ENCODE measurements around the gene OR13C2.
"Not testable (repeated sequence)": the region's sequence is repeated elsewhere in the genome, so short reads cannot be mapped to it uniquely, and the experiment has no call there.

OR13C2 gene

GRCh38 chr9:104605527-104605926, at the start of gene OR13C2:
OR13C2 (minus strand) TSS chr9:104605627; CDS start chr9:104605627, 0 bp downstream.
- DNase-seq, result not testable (repeated sequence)

DNA sequence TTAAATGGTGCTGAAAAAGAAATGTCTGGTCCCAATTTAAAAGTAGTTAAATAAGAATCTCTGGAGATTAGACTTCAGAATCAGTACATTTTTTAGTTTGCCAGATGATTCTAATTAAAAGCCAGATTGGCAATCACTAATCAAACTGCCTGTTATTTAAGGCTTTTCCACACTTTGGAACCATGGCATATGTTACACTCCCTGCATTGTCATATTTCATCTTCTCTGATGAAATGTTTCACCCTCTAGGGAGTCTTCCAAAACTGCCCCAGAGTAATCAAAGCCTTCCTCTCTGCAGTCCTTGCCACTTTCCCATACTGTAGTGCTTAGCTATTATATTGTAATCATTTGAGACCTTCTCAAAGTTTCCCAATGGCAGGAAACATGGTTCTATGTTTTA, 30.0 kb upstream of the OR13C2 start:
- no peak for TF ChIP-seq GATA1 (IDR thresholded peaks at IDR 0.05; ENCODE audit: low read depth, low read length)
- no peak for TF ChIP-seq POLR2A (IDR thresholded peaks at IDR 0.05; ENCODE audit: low read length)

GRCh38 chr9:104633976-104634520, 28.6 kb upstream of the OR13C2 start:
- TF ChIP-seq GATA1 (IDR thresholded peaks at IDR 0.05; ENCODE audit: low read depth, low read length), result no peak
- TF ChIP-seq POLR2A (IDR thresholded peaks at IDR 0.05; ENCODE audit: low read length), result no peak
- no peak for DNase-seq

More for the DNA sequence above, 30.0 kb upstream of the OR13C2 start:
- DNase-seq, result no peak

DNA sequence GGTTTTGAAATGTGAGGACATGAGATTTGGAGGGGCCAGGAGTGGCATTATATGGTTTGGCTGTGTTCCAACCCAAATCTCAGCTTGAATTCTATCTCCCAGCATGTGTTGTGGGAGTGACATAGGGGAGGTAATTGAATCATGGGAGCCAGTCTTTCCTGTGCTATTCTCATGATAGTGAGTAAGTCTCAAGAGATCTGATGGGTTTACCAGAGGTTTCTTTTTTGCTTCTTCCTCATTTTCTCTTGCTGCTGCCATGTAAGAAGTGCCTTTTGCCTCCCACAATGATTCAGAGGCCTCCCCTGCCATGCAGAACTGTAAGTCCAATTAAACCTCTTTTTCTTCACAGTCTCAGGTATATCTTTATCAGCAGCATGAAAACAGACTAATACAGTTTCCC, 20.5 kb upstream of the OR13C2 start:
- DNase-seq, result not testable (repeated sequence)

DNA sequence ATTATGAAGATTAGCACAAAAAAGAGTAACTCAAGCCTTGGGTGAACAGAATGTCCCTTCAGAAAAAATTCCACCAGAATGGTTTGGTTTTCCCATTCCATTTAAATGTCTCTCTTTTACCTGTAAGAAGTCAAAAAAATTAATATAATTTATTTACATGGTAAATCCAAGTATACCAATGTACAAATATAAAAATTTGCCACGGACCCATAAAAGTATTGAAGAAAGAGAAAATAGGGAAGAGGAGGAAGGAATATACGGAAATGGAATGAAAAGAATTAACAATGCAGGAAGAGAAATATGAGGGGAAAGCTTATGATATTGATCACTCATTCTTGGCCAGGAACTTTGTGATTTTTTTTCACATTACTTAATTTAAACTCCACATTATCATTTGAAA, 12.7 kb upstream of the OR13C2 start, which contains the start of gene OR13C9:
Gene OR13C9 (minus strand): TSS at position 101 of the 400 bp plus-strand sequence. CDS start 0 bp downstream, at position 101.
- no peak for TF ChIP-seq GATA1 (IDR thresholded peaks at IDR 0.05; ENCODE audit: low read depth, low read length)
- no peak for TF ChIP-seq POLR2A (IDR thresholded peaks at IDR 0.05; ENCODE audit: low read length)
- no peak for DNase-seq

GRCh38 chr9:104617418-104617817, 12.0 kb upstream of the OR13C2 start:
- TF ChIP-seq GATA1 (IDR thresholded peaks at IDR 0.05; ENCODE audit: low read depth, low read length) (no peak), POLR2A (IDR thresholded peaks at IDR 0.05; ENCODE audit: low read length) (no peak)
- no peak for DNase-seq

- DNase-seq, result no peak
- TF ChIP-seq GATA1 (IDR thresholded peaks at IDR 0.05; ENCODE audit: low read depth, low read length) (no peak), POLR2A (IDR thresholded peaks at IDR 0.05; ENCODE audit: low read length) (no peak)
These were observed 5.8 kb upstream of the OR13C2 start for GRCh38 chr9:104611213-104611612.

DNA sequence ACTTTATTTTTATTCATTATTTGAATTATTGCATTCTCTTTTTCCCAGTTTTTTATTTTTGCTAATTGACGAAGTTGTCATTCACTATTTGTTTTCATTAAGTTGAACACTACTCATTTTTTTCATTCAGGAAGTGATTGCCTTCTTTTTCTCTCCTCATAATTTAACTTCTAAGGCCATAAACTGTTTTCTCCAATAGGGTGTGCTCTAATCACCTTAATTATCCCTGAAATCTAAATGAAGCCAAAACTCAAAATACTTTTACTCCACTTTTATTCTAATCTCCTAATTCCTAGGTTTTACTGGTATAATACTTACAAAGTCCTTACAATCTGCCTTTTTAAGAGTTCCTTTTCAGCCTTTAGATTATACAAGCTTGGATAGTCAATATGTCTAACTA, 2.9 kb upstream of the OR13C2 start:
- DNase-seq, result no peak
- TF ChIP-seq POLR2A (IDR thresholded peaks at IDR 0.05; ENCODE audit: low read length) (no peak), GATA1 (IDR thresholded peaks at IDR 0.05; ENCODE audit: low read depth, low read length) (no peak)

DNA sequence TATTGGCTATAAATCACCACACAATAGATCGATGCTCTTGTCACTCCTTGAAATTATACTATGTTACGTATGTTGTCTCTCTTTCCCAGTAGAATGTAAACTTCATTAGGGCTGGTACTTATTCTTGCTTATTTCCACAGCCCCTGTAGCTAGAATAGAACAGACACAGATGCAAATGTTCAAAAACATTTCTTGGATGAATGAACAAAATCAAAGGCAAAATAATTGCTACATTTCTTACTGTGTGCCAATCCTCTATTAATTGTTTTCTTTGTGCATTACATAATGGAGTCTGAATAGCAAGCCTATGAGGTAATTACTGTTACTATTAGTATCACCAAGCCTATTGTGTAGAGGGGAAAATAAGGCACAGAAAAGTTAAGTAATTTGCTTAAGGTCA, 725 bp upstream of the OR13C2 start:
- no peak for DNase-seq
- no peak for TF ChIP-seq POLR2A (IDR thresholded peaks at IDR 0.05; ENCODE audit: low read length)
- no peak for TF ChIP-seq GATA1 (IDR thresholded peaks at IDR 0.05; ENCODE audit: low read depth, low read length)

- TF ChIP-seq GATA1 (IDR thresholded peaks at IDR 0.05; ENCODE audit: low read depth, low read length), result no peak
- no peak for TF ChIP-seq POLR2A (IDR thresholded peaks at IDR 0.05; ENCODE audit: low read length)
- no peak for DNase-seq
These were observed 626 bp downstream of the OR13C2 start for GRCh38 chr9:104604801-104605200.

DNA sequence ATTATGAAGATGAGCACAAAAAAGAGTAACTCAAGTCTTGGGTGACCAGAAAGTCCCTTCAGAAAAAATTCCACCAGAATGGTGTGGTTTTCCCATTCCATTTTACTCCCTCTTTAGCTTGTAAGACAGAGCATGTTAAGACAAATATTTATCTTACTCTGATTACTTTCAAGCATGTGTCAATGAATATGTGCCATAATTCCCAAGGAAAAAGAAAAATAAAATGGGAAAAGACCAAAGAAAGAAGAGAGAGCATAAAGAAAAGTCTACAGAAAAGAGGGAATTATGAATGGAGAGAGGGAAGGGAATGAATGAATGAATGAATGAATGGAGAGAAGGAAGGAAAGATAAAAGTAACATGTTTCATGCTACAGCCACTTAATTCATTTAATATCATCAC, 6.1 kb downstream of the OR13C2 start, which contains the start of gene OR13C5:
Gene OR13C5 (minus strand): TSS at position 101 of the 400 bp plus-strand sequence. CDS start 0 bp downstream, at position 101.
- DNase-seq, result not testable (repeated sequence)

GRCh38 chr9:104598749-104599148, 6.7 kb downstream of the OR13C2 start:
- DNase-seq, result not testable (repeated sequence)

DNA sequence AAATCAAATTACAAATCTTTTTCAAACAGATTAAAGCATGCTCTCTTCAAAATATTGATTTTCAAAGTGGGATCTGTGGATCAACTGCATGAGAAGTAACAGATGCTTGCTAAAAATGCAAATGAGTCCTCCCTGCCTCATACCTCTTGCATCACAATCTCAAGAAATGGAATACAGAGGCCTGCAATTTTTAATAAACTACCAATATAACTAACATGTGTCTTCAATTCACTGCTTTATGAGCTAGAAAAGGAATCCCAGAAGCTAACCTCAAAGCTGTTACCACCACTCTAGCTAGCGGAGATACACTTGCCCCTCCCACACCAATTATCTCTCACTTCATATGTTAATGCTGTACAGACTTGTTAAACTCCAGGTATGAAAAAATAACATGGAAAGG, 15.8 kb downstream of the OR13C2 start:
- TF ChIP-seq POLR2A (IDR thresholded peaks at IDR 0.05; ENCODE audit: low read length) (no peak), GATA1 (IDR thresholded peaks at IDR 0.05; ENCODE audit: low read depth, low read length) (no peak)
- DNase-seq, result no peak

DNA sequence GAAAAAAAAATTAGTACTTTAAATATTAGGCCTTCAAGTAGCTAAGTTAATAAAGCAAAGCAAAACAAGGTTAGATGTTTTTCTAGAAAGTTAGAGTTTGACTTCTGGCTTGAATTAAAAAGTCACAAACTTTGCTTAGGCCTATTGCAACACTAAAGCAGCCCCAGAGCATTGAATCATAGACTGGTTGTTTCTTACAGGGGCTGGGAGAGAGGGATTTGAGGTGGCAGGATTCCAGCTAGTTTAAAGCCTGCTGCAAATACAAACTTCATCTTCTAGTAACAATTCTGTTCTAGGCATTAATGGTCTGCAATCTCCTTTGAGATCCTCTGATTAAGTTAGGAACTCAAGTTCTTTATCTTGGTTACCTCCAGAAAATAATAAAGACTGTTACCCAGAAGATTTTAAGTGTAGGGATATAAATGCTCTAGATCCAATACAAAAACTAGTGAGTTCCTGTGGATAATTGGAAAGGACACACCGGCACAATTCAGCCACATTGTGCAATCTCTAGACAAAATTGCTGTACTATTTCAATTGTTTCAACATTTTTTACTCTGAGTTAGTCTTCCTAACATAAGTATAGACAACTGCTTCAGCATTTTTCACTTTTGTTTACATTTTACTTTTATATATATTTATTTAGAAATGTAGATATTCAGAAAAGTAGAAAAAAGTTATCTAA, 18.8 kb downstream of the OR13C2 start:
- TF ChIP-seq POLR2A (IDR thresholded peaks at IDR 0.05; ENCODE audit: low read length), result no peak
- no peak for TF ChIP-seq GATA1 (IDR thresholded peaks at IDR 0.05; ENCODE audit: low read depth, low read length)
- no peak for DNase-seq

DNA sequence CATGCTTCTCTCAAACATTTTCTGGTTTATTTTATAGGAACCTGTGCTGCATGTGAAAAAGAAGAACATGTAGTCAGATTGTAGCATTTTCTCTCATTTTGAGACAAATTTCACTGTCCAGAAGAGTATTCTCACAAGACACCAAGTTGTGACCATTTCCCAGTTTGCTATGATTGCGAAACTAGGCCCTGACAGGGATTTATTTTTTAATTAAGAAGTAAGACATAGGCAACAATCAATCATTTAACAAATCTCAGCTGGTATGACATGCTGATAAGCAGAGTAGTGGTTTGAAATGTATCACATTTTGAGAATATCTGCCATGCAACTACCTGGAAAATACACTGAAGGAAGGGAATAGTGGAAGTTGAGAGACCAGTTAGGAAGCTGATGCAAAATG, 24.9 kb downstream of the OR13C2 start:
- TF ChIP-seq POLR2A (IDR thresholded peaks at IDR 0.05; ENCODE audit: low read length), result no peak
- TF ChIP-seq GATA1 (IDR thresholded peaks at IDR 0.05; ENCODE audit: low read depth, low read length), result no peak
- no peak for DNase-seq

- DNase-seq, result no peak
- TF ChIP-seq POLR2A (IDR thresholded peaks at IDR 0.05; ENCODE audit: low read length), result no peak
- no peak for TF ChIP-seq GATA1 (IDR thresholded peaks at IDR 0.05; ENCODE audit: low read depth, low read length)
These were observed 28.2 kb downstream of the OR13C2 start for GRCh38 chr9:104577263-104577662.

Measured in erythroblast (primary cell).